ENCODE results near the gene CD69.
A peak's percentile ranks its signal among the peaks of the same experiment; 100 is the strongest.

CD69 gene

GRCh38 chr12:9730011-9730410, 30.7 kb downstream of the CD69 start:
- Histone ChIP-seq H3K36me3 (ENCODE audit: low read length) (no peaks in the 10 kb centered on the region), H3K9ac (ENCODE audit: low read length) (peak overlapping the region; percentile 74), H2AFZ (ENCODE audit: low read depth, low read length, severe bottlenecking) (no peak overlapping the region), H3K79me2 (ENCODE audit: insufficient read depth, low read length) (peaks cover 64% of the 10 kb centered on the region), H3K4me3 (ENCODE audit: insufficient read depth, low read length, poor library complexity, severe bottlenecking) (peak overlapping the region; percentile 63), H3K9me3 (ENCODE audit: insufficient read depth, low read length) (no peaks in the 10 kb centered on the region), H3K4me2 (ENCODE audit: low read depth, low read length, poor library complexity, severe bottlenecking) (peak overlapping the region; percentile 99), H4K20me1 (ENCODE audit: low read depth, low read length) (no peaks in the 10 kb centered on the region), H3F3A (ENCODE audit: insufficient read depth) (peaks cover 37% of the 10 kb centered on the region), H3K9me2 (replicated peaks; ENCODE audit: insufficient read depth, low read length) (no peaks in the 10 kb centered on the region), H3K27ac (ENCODE audit: low read depth, low read length) (peak overlapping the region; percentile 100), H3K27me3 (ENCODE audit: low read length) (no peaks in the 10 kb centered on the region)
- TF ChIP-seq EZH2phosphoT487 (conservative IDR thresholded peaks at IDR 0.05; ENCODE audit: low read length): no peak
- no peak for TF ChIP-seq CTCF (IDR thresholded peaks at IDR 0.05; ENCODE audit: insufficient read depth, low read length, poor library complexity, severe bottlenecking)

- Histone ChIP-seq H3K9ac (ENCODE audit: low read length) (peak overlapping the region; percentile 74), H4K20me1 (ENCODE audit: low read depth, low read length) (no peaks in the 10 kb centered on the region), H3F3A (ENCODE audit: insufficient read depth) (peaks cover 37% of the 10 kb centered on the region), H3K27me3 (ENCODE audit: low read length) (no peaks in the 10 kb centered on the region), H3K36me3 (ENCODE audit: low read length) (no peaks in the 10 kb centered on the region), H2AFZ (ENCODE audit: low read depth, low read length, severe bottlenecking) (no peak overlapping the region), H3K79me2 (ENCODE audit: insufficient read depth, low read length) (peaks cover 73% of the 10 kb centered on the region), H3K27ac (ENCODE audit: low read depth, low read length) (peak overlapping the region; percentile 100), H3K4me3 (ENCODE audit: insufficient read depth, low read length, poor library complexity, severe bottlenecking) (peak overlapping the region; percentile 23), H3K9me3 (ENCODE audit: insufficient read depth, low read length) (no peaks in the 10 kb centered on the region), H3K9me2 (replicated peaks; ENCODE audit: insufficient read depth, low read length) (no peaks in the 10 kb centered on the region), H3K4me2 (ENCODE audit: low read depth, low read length, poor library complexity, severe bottlenecking) (peak overlapping the region; percentile 99)
- TF ChIP-seq CTCF (IDR thresholded peaks at IDR 0.05; ENCODE audit: insufficient read depth, low read length, poor library complexity, severe bottlenecking) (no peak), EZH2phosphoT487 (conservative IDR thresholded peaks at IDR 0.05; ENCODE audit: low read length) (no peak)
Observed at GRCh38 chr12:9729082-9729481, 31.6 kb downstream of the CD69 start.

- peaks cover 84% of the 10 kb centered on the region for H3K79me2 ChIP-seq (ENCODE audit: insufficient read depth, low read length)
- H3K4me2 ChIP-seq (ENCODE audit: low read depth, low read length, poor library complexity, severe bottlenecking): peak overlapping the region; percentile 99
Observed at GRCh38 chr12:9727813-9728212, 32.9 kb downstream of the CD69 start.

More at GRCh38 chr12:9727813-9728212, 32.9 kb downstream of the CD69 start:
- Histone ChIP-seq H3K9me3 (ENCODE audit: insufficient read depth, low read length) (no peaks in the 10 kb centered on the region), H2AFZ (ENCODE audit: low read depth, low read length, severe bottlenecking) (no peak overlapping the region), H3K27me3 (ENCODE audit: low read length) (no peaks in the 10 kb centered on the region), H3F3A (ENCODE audit: insufficient read depth) (peaks cover 30% of the 10 kb centered on the region), H3K27ac (ENCODE audit: low read depth, low read length) (peak overlapping the region; percentile 100; the same call in 1 of the 2 replicates), H3K9me2 (replicated peaks; ENCODE audit: insufficient read depth, low read length) (no peaks in the 10 kb centered on the region), H3K4me3 (ENCODE audit: insufficient read depth, low read length, poor library complexity, severe bottlenecking) (peak overlapping the region; percentile 40), H4K20me1 (ENCODE audit: low read depth, low read length) (no peaks in the 10 kb centered on the region), H3K36me3 (ENCODE audit: low read length) (no peaks in the 10 kb centered on the region), H3K9ac (ENCODE audit: low read length) (peak overlapping the region; percentile 31)
- TF ChIP-seq EZH2phosphoT487 (conservative IDR thresholded peaks at IDR 0.05; ENCODE audit: low read length) (no peak), CTCF (IDR thresholded peaks at IDR 0.05; ENCODE audit: insufficient read depth, low read length, poor library complexity, severe bottlenecking) (no peak)

All from SU-DHL-6 (cell line).